GM12892 (cell line): ENCODE data around the gene S100A12.

Experiments used
- POLR2A ChIP-seq: IDR thresholded peaks from 2 replicates; pipeline ENCODE4 v1.6.1; 2011; ENCODE audit warnings: low read depth, low read length, control low read depth
- POLR2AphosphoS5 ChIP-seq: IDR thresholded peaks from 2 replicates; pipeline ENCODE4 v1.6.1; 2011; ENCODE audit warnings: low read depth, low read length, control low read depth
- TAF1 ChIP-seq: IDR thresholded peaks from 2 replicates; pipeline ENCODE4 v1.6.1; 2011; ENCODE audit warnings: low read depth, mild to moderate bottlenecking, control low read depth, low read length, borderline replicate concordance

DNA sequence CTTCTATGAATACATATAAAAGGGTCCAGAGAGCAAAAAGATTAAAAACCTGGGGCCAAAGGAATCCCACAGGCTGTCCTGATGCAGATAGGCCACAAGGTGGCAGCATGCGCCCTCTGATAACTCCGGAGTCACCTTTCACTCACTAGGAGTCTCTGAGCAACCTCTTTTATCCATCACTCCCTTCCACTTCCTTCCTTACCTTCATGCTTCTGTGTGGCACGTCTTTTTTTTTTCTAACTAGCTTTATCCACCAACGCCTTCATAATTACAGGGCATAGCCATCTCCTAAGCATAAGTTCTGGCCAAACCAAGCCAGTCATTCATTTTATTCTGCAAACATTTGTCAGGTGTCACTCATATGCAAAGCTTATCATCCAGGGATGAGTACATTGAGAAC lies 22.9 kb downstream of the S100A12 start:
- no peak for TF ChIP-seq POLR2A
- no peak for TF ChIP-seq POLR2AphosphoS5
- no peak for TF ChIP-seq TAF1
